ENCODE measurements around the gene LRRC36.

GRCh38 chr16:67417333-67418061 is 90.9 kb downstream of the LRRC36 start:
- no peak for TF ChIP-seq POLR2A (IDR thresholded peaks at IDR 0.05)
- TF ChIP-seq CTCF (IDR thresholded peaks at IDR 0.05), result no peak

All from right lobe of liver (tissue), 4 donors.